ENCODE data around the gene ZFP91. TPM values are rescaled to one million over a fixed set of nuclear protein-coding genes. Genes with fewer than 3 reads are reported as not detected.
A peak's percentile ranks its signal among the peaks of the same experiment; 100 is the strongest.

Gene ZFP91
- total RNA-seq = 37.1 and 38.6 TPM in 2 replicates

GRCh38 chr11:58578635-58579191 is at the start of gene ZFP91:
Gene ZFP91, plus strand, starts transcription at chr11:58579063. Its CDS starts 219 bp downstream, at chr11:58579282.
- peak; percentile 89 for DNase-seq (ENCODE audit: low read depth)
- Histone ChIP-seq H3K36me3 (ENCODE audit: control insufficient read depth, insufficient read depth, low read length) (no peaks in the 10 kb centered on the region), H3K4me3 (ENCODE audit: low read depth, low read length) (peak within 1 kb of the TSS; percentile 100), H3K27me3 (ENCODE audit: control insufficient read depth, insufficient read depth, low read length) (no peaks in the 10 kb centered on the region)
- no peak for TF ChIP-seq CTCF (IDR thresholded peaks at IDR 0.05; ENCODE audit: insufficient read depth, low read length, poor library complexity, severe bottlenecking)

GRCh38 chr11:58530236-58530635 is 48.6 kb upstream of the ZFP91 start:
- TF ChIP-seq CTCF (IDR thresholded peaks at IDR 0.05; ENCODE audit: insufficient read depth, low read length, poor library complexity, severe bottlenecking) = no peak
- H3K36me3 ChIP-seq (ENCODE audit: control insufficient read depth, insufficient read depth, low read length) = no peaks in the 10 kb centered on the region
- no peak overlapping the region for H3K4me3 ChIP-seq (ENCODE audit: low read depth, low read length)
- DNase-seq (ENCODE audit: low read depth) = no peak
- no peaks in the 10 kb centered on the region for H3K27me3 ChIP-seq (ENCODE audit: control insufficient read depth, insufficient read depth, low read length)

GRCh38 chr11:58531865-58532341 is 47.0 kb upstream of the ZFP91 start:
- no peak overlapping the region for H3K4me3 ChIP-seq (ENCODE audit: low read depth, low read length)
- H3K36me3 ChIP-seq (ENCODE audit: control insufficient read depth, insufficient read depth, low read length) = no peaks in the 10 kb centered on the region
- H3K27me3 ChIP-seq (ENCODE audit: control insufficient read depth, insufficient read depth, low read length) = no peaks in the 10 kb centered on the region
- DNase-seq (ENCODE audit: low read depth) = no peak
- TF ChIP-seq CTCF (IDR thresholded peaks at IDR 0.05; ENCODE audit: insufficient read depth, low read length, poor library complexity, severe bottlenecking) = no peak

DNA sequence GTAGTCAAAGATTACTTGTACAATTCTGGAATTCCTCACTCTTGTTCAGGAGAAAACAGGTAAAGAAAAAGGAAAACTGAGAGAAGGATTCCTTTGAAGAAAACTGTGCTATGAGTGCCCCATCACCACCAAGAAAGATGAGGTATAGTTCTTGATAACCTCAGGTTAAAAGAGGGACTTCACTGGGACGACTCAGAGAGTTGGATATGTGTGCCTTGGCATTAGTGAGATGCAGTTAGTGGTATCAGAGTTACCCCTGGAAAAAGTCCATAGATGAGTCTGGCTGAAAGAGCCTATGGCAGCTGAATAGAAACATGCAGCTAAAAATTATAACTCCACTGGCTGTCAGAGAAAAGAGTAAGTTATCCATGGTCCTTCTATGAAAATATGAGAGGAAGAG is 32.0 kb upstream of the ZFP91 start:
- TF ChIP-seq CTCF (IDR thresholded peaks at IDR 0.05; ENCODE audit: insufficient read depth, low read length, poor library complexity, severe bottlenecking) = no peak
- H3K27me3 ChIP-seq (ENCODE audit: control insufficient read depth, insufficient read depth, low read length) = no peaks in the 10 kb centered on the region
- no peak for DNase-seq (ENCODE audit: low read depth)
- no peak overlapping the region for H3K4me3 ChIP-seq (ENCODE audit: low read depth, low read length)
- H3K36me3 ChIP-seq (ENCODE audit: control insufficient read depth, insufficient read depth, low read length) = no peaks in the 10 kb centered on the region

DNA sequence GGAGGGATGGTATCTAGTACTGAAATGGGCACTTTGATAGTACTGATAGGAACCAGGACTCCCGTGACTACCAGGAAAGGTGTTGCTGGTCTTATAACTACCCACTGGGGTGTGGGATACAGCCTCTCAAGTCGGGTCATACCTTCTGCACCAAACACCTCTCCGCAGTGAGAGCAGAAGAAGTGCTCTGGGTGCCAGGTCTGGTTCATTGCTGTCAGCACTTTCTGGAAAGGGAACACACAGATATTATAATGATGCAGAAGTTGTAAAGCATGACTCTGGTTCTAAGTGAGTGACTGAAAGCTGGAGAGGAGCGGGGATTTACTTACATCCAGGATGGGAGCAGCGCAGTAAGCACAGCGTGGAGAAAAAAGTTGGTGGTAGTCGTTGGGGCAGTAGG is 29.2 kb upstream of the ZFP91 start:
- TF ChIP-seq CTCF (IDR thresholded peaks at IDR 0.05; ENCODE audit: insufficient read depth, low read length, poor library complexity, severe bottlenecking) = no peak
- no peak overlapping the region for H3K4me3 ChIP-seq (ENCODE audit: low read depth, low read length)
- no peaks in the 10 kb centered on the region for H3K27me3 ChIP-seq (ENCODE audit: control insufficient read depth, insufficient read depth, low read length)
- DNase-seq (ENCODE audit: low read depth) = no peak
- no peaks in the 10 kb centered on the region for H3K36me3 ChIP-seq (ENCODE audit: control insufficient read depth, insufficient read depth, low read length)

DNA sequence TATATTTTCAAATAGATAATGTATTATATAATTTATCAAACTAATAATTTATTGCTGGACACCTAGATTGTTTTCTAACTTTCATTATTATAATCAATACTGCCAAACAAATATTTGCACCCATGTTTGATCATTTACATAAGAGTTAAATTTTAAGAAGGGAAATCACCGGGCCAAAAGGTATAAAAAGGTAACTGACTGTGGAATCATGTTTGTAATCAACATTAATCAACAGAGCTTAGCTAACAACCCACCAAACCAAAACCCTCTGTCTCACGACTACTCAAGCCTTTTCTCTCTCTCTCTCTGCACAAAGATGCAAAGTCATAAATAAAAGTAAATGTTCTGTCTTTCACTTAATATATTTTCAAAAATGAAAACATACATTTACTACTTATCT is 18.0 kb upstream of the ZFP91 start:
- DNase-seq (ENCODE audit: low read depth) = no peak
- Histone ChIP-seq H3K36me3 (ENCODE audit: control insufficient read depth, insufficient read depth, low read length) (no peaks in the 10 kb centered on the region), H3K4me3 (ENCODE audit: low read depth, low read length) (no peak overlapping the region), H3K27me3 (ENCODE audit: control insufficient read depth, insufficient read depth, low read length) (no peaks in the 10 kb centered on the region)
- no peak for TF ChIP-seq CTCF (IDR thresholded peaks at IDR 0.05; ENCODE audit: insufficient read depth, low read length, poor library complexity, severe bottlenecking)

All from kidney epithelial cell (primary cell).